Parathyroid adenoma (tissue), 2 donors: Measurements from ENCODE around the gene GNB1L.

Experiments used
- H2AFZ ChIP-seq: fragments of 300-600 bp; sonication (generic); one replicate; pipeline ENCODE4 v1.7.0; 2017; ENCODE audit warnings: antibody characterized with exemption, mild to moderate bottlenecking
- H3K27ac ChIP-seq: fragments of 300-600 bp; sonication (generic); one replicate; pipeline ENCODE4 v1.7.0; 2017
- H3K27me3 ChIP-seq: fragments of 300-600 bp; sonication (generic); one replicate; pipeline ENCODE4 v1.7.0; 2017; ENCODE audit warnings: low read length; ENCODE audit not compliant: control insufficient read depth, insufficient read depth
- H3K36me3 ChIP-seq: fragments of 300-600 bp; sonication (generic); one replicate; pipeline ENCODE4 v1.7.0; 2017; ENCODE audit warnings: low read length; ENCODE audit not compliant: control insufficient read depth, insufficient read depth
- H3K4me1 ChIP-seq: fragments of 300-600 bp; sonication (generic); one replicate; pipeline ENCODE4 v1.7.0; 2017; ENCODE audit warnings: control low read depth
- H3K4me2 ChIP-seq: fragments of 300-600 bp; sonication (generic); one replicate; pipeline ENCODE4 v1.7.0; 2017; ENCODE audit warnings: low read length
- H3K4me3 ChIP-seq: fragments of 300-600 bp; sonication (generic); one replicate; pipeline ENCODE4 v1.7.0; 2017; ENCODE audit warnings: low read depth, low read length
- H3K79me2 ChIP-seq: fragments of 300-600 bp; sonication (generic); one replicate; pipeline ENCODE4 v1.7.0; 2017; ENCODE audit warnings: control low read depth
- H3K9ac ChIP-seq: fragments of 300-600 bp; sonication (generic); one replicate; pipeline ENCODE4 v1.7.0; 2017; ENCODE audit warnings: mild to moderate bottlenecking
- H3K9me3 ChIP-seq: fragments of 300-600 bp; sonication (generic); one replicate; pipeline ENCODE4 v1.7.0; 2017; ENCODE audit warnings: low read length; ENCODE audit not compliant: control insufficient read depth
- TF ChIP-seq, protein P1 (sequence below): fragments of 300-600 bp; sonication (generic); IDR thresholded peaks from one replicate; pipeline ENCODE4 v1.7.0; 2017; ENCODE audit warnings: antibody characterized with exemption, mild to moderate bottlenecking
- donor health status: primary hyperparathyroidism.

Gene GNB1L

DNA sequence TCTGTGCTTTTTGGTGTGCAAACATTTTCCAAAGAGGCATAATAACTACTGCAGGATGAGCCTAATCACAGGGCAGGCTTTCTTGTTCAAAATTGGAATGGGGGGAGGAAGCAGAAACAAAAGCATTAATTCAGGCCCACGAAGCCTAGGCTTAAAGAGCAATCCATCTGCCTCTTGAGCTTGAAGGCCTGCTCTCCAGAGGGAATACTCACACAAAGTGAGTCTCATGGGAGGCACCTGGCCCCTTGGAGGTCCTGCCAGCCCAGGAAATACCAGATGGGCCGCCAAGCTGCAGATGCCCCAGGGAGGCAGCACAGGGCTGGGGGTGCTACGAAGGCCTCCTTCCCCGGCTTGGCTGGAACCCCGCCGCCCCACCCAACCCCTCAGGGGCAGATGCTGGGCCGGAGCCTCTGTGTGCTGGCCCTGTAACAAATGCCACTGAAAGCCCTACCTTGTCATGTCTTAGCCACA, 47.6 kb upstream of the GNB1L start:
- no peaks in the 10 kb centered on the region for H3K4me1 ChIP-seq
- no peaks in the 10 kb centered on the region for H3K27me3 ChIP-seq
- no peak overlapping the region for H3K9ac ChIP-seq
- no peaks in the 10 kb centered on the region for H3K79me2 ChIP-seq
- TF ChIP-seq, protein P1, sequence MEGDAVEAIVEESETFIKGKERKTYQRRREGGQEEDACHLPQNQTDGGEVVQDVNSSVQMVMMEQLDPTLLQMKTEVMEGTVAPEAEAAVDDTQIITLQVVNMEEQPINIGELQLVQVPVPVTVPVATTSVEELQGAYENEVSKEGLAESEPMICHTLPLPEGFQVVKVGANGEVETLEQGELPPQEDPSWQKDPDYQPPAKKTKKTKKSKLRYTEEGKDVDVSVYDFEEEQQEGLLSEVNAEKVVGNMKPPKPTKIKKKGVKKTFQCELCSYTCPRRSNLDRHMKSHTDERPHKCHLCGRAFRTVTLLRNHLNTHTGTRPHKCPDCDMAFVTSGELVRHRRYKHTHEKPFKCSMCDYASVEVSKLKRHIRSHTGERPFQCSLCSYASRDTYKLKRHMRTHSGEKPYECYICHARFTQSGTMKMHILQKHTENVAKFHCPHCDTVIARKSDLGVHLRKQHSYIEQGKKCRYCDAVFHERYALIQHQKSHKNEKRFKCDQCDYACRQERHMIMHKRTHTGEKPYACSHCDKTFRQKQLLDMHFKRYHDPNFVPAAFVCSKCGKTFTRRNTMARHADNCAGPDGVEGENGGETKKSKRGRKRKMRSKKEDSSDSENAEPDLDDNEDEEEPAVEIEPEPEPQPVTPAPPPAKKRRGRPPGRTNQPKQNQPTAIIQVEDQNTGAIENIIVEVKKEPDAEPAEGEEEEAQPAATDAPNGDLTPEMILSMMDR, result no peak
- H3K27ac ChIP-seq, result no peak overlapping the region
- no peak overlapping the region for H3K4me3 ChIP-seq
- H3K9me3 ChIP-seq, result no peaks in the 10 kb centered on the region
- H2AFZ ChIP-seq, result no peak overlapping the region
- no peak overlapping the region for H3K4me2 ChIP-seq
- H3K36me3 ChIP-seq, result no peaks in the 10 kb centered on the region

DNA sequence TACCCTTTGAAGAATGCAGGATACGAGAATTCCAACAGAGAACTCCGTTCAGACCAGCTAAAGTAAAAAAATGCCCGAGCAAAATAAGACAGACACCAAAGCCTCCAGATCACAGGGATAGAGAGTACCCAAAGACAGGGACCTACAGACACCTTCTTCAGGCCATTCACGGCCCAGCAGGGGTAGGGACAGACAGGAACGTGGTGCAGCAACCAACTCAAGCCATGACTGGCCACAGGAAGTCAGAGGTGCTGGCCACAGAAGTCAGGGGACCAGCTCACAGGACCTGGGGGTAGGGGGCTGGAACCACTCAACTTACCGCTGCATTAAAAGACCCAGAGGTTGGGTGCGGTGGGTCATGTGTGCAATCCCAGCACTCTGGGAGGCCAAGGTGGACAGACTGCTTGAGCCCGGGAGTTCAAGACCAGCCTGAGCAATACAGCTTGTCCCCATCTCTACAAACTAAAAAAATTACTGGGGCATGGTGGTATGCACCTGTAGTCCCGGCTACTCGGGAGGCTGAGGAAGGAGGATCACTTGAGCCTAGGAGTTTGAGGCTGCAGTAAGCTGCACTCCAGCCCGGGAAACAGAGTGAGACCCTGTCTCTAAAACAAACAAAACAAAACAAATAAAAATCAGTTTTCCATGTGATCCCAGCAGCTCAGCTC, 47.0 kb upstream of the GNB1L start:
- H3K4me3 ChIP-seq, result no peak overlapping the region
- H3K27me3 ChIP-seq, result no peaks in the 10 kb centered on the region
- no peaks in the 10 kb centered on the region for H3K9me3 ChIP-seq
- TF ChIP-seq, protein P1, result no peak
- H3K9ac ChIP-seq, result no peak overlapping the region
- no peaks in the 10 kb centered on the region for H3K4me1 ChIP-seq
- no peak overlapping the region for H3K27ac ChIP-seq
- H3K36me3 ChIP-seq, result no peaks in the 10 kb centered on the region
- H3K79me2 ChIP-seq, result no peaks in the 10 kb centered on the region
- no peak overlapping the region for H2AFZ ChIP-seq
- H3K4me2 ChIP-seq, result no peak overlapping the region

DNA sequence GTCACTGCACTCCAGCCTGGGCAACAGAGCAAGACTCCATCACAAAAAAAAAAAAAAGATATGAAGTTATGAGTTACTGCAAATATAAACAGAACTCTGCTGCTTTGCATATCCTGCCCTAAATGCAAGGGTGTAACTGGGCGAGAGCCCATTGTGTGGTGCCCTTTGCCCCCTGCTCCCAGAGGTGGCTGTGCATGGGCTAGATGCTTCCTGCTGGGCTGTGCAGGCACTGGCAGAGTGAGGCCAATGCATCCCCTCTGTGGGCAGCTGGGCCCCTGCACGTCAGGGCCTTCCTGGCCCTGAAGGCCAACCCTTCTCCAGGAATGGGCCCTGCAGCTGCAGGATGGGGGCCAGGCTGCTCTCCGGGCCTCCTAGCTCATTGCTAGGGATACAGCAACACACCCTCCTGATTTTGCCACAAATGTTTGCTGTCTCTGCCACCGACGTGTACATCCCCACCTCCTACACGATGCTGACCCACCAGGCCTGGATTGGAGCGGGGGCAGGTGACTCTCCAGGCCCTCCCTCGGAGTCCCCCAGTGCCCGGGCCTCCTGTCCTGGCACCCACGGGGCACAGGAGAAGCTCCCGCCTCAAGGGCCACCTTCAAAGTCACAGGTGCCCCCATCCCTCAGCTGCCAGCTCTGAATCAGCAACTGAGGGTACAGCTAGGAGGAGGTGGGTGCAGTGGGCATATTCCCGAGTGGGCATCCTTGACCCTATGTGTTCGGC, 46.2 kb upstream of the GNB1L start:
- Histone ChIP-seq H3K4me1 (no peaks in the 10 kb centered on the region), H3K9me3 (no peaks in the 10 kb centered on the region), H3K4me2 (no peak overlapping the region), H2AFZ (no peak overlapping the region), H3K27ac (no peak overlapping the region), H3K27me3 (no peaks in the 10 kb centered on the region), H3K9ac (no peak overlapping the region), H3K79me2 (no peaks in the 10 kb centered on the region), H3K36me3 (no peaks in the 10 kb centered on the region), H3K4me3 (no peak overlapping the region)
- TF ChIP-seq, protein P1, result no peak

DNA sequence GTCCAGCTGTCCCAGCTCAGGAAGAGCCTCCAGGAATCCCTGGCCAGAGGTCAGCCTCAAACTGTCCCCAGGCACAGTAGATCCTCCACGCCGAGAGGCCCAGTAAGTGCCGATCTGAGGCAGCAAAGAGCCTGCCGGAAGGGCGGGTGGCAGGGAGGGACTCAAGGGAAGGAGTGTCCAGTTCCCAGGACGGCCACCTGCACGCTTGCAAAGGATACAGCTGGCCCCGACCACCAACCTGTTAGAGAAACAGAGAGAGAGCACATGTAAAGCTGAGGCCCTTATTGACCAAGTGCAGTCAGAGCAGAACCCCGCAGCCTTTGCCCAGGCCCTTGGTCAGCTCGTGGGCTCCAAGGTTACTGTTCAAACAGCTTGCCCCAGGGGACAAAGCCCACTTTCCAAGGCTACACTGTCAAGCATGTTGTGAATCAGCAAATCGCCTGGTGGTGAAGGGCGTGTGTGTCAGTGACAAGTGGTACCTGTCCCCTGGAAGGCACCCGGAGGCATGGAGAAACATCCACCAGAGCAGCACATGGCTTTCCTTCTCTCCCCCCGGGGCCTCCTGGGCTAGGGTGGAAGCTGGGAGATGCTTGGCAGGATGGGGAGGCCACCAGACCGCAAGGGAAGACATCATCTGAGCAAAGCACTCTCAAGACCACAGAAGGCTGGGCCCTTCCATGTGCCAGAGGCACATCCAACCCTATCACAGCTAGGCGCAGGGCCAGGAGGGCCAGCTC, 44.3 kb upstream of the GNB1L start:
- H2AFZ ChIP-seq, result no peak overlapping the region
- no peaks in the 10 kb centered on the region for H3K4me1 ChIP-seq
- H3K79me2 ChIP-seq, result no peaks in the 10 kb centered on the region
- no peaks in the 10 kb centered on the region for H3K27me3 ChIP-seq
- no peak overlapping the region for H3K4me3 ChIP-seq
- H3K9ac ChIP-seq, result no peak overlapping the region
- no peaks in the 10 kb centered on the region for H3K9me3 ChIP-seq
- H3K36me3 ChIP-seq, result no peaks in the 10 kb centered on the region
- H3K27ac ChIP-seq, result no peak overlapping the region
- TF ChIP-seq, protein P1, result no peak
- H3K4me2 ChIP-seq, result no peak overlapping the region
